DMS153 treated with DMSO at 0.1 percent for 48 hours (cell line): Measurements from ENCODE around the gene NR3C1.

ENCODE experiments used
- DNase-seq: peaks from one replicate; lab custom pipeline; 2025; ENCODE audit not compliant: unreplicated experiment; lab: John Stamatoyannopoulos, UW

Gene NR3C1

DNA sequence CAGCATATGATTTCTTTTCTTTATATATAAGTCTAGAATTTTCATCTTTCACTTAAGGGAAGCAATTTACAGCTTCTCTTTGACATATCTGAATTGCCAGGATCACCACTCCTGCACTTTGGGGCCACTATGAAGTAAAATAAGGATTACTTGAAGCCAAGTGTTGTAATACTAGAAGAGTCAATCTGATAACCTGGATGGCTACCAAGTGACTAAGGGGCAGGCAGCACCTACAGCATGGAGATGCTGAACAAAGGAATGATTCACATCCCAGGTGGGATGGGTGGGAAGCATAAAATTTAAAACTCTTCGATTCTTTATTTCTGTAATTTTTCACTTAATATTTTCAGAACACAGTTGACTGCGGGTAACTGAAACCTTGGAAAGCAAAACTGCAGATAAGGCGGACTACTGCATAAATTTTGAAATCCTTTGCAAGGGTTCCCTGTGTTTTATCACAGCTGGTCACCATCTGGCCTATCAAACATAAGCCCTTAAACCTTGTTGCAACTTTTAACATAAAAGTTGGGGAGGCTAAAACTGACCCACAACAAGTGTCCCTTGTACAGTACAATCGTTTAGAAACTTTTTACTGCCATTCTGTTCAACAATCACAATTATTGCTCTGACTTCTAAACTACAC is 31.2 kb downstream of the NR3C1 start:
- DNase-seq: no peak

DNA sequence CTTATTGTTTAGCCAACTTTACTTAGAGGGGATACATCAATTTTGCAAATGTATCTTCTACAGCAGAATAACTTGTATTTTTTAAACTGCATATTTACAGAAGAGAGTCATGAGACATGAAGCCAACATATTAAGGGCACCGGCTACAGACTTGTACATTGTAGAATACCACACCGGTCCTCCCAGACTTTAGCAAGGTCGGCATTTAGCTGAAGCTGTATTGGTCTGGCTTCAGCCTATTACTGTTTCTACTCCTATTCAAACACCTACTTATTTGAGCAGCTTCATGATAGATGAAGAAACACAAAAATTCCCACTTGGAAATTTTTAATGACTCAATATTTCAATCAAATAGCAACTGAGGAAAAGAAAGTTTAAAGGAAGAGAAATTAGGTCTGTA is 33.0 kb downstream of the NR3C1 start:
- DNase-seq: no peak

DNA sequence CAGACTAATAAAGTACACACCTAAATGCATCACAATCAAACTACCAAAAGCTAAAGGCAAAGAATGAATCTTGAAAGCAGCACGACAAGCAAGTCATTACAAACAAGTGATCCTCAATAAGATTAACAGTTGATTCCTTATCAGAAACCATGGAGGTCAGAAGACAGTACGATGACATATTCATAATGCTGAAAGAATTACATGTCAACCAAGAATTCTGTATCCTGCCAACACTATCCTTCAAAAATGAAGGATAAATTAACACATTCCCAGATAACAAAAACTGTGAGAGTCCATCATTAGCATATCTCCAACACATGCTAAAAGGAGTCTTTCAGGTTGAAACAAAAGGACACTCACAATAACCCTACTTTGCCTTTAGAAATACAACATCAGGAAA is 39.4 kb downstream of the NR3C1 start:
- no peak for DNase-seq

DNA sequence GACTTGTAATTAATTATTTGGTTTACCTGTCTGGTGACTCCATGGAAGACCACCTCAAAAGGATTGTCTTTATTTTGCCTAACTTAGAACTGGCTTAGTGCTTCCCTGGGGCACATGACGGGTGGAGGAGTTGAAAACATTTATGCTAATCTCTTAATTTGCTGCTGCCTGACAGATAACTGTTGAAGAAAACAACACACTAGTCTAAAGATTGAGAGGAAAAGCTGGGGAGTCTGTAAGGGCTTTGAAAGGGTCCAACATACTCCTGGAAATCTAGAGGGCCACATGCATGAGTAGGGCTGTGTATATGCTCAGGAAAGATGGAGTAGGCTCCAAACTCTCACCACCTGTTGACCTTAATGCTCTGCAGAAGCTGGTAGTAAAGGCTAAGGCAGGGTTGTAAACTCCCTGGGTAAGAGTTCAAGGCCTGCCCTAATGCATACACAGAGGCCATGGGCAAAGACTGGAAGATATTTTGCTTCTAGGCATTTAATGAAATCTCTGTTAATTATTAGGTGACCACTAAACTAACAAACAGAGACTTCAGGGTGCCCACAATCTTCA is 40.7 kb downstream of the NR3C1 start:
- DNase-seq: no peak

DNA sequence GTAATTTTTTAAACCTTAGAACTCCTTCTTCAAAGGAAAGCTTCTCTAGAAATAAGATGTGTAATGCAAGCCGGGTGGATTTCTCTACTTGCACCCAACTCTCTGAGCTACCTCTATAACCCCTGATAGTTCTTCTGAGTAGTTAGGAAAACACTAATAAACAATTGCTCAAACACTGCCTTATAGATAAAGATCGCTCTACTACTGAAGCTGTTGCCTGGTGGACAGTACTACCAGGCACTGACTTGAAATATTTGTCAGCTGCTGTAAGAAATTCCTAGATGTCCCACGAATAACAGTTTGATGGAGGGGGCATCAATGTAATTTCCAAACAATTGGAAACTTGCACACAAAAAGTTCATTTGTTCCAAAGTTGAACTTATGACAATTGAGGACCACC is 42.0 kb downstream of the NR3C1 start:
- DNase-seq: no peak

DNA sequence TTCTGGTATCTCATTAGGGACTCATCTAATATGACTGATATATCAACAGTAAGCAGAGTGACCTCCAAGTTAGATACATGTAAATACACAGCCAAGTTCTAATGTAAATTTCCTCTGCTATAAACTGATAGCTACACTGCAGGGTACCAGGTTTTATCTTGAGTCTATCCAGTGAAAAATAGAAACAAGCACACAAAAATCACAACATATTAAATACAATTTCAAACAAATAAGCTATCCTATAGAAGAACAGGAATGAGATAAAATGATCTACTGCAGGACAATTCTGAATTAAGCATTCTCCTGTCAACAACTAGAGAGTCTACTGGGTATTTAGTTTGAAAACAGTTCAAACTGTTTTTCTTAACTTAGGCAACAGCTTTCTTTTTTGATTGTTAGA is 42.7 kb downstream of the NR3C1 start:
- DNase-seq: no peak

DNA sequence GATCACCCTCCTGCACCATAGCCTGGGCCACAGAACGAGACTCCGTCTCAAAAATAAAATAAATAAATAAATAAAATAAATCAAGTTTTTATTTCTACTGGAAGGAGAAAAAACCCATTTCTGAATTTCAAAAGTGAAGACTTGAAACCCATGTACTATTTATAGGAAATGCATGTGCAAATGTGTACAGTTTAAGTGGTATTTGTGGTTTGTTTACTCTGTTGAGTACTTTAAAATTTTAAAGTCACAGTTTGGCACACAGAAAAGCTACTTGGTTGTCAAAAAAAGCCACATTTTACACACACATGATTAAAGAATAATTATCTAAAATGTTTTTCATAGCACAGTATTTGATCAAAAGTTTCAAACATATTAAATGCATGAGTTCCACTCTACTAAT is 43.6 kb downstream of the NR3C1 start:
- DNase-seq: no peak

DNA sequence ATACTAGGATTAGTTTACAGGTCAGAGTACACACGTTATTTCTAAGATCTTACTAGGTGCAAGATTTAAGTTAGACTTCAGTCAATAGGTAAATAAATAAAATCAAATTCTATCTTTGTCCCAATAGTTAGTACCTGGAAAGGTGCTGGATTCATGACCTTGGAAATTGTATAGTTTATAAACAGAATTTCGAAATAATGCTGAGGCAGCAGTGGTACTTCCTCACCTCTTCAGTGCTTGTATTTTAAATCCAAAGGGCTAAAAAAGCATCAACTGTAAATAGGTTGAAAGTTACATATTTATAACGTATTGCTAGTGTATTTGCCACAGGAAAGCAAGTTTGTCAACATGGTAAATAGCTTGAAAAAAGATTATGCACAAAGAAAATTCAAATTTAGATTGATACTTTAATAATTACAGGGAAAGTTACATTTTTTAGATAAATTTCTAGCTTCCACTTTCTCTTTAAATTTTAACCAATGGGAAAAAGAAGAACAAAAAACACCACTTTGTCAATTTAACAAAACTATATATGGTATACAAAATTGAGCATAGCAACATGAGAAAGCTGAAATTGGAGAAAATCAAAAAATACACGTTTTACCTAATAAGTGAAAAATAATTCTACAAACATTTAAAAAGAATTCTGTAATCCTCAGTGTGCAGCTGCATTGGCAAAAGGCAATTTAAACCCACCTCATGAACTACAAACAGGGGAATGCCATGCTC is 46.5 kb downstream of the NR3C1 start:
- no peak for DNase-seq

DNA sequence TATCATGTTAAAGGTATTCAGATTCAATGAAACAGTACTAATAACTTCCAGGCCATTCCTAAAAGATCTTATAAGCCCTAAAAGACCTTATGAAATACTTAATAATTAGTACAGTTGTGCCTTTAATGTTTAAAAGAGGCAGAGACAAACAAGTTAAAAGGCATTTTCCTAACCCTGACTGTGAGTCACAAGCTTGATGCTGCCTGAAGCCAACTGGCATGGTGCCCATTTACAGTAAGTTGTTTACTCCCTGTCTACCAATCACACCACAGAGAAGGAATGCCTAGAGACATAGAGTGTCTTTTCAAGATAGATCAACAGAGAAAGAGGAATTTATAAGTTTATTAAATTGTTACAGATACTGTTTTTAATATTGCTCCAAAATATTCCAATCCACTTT is 47.8 kb downstream of the NR3C1 start:
- peak; percentile 36 for DNase-seq

DNA sequence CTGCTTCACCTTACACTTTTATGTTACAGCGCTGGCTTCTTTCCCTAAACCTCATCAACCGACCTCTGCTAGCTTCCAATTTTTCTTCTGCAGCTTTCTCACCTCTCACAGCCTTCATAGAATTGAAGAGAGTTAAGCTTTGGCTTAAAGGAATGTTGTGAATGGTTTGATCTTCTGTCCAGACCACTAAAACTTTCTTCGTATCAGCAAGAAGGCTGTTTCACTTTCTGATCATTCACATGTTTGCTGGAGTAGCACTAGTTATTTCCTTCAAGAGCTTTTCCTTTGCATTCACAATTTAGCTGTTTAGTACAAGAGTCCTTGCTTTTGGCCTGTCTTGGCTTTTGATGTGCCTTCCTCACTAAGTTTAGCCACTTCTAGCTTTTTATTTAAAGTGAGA is 49.5 kb downstream of the NR3C1 start:
- DNase-seq: no peak

DNA sequence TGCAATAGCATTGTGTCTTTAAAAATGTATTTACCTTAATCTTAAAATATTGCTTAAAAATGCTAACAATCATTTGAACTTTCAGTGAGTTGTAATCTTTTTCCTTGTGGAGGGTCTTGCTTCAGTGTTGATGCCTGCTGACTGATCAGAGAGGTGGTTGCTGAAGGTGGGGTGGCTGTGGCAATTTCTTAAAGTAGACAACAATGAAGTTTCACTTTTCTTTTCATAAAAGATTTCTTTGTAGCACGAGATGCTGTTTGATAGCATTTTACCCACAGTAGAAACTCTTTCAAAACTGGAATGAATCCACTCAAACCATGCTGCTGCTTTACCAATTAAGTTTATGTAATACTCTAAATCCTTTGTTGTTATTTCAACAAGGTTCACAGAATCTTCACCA is 50.8 kb downstream of the NR3C1 start:
- no peak for DNase-seq

DNA sequence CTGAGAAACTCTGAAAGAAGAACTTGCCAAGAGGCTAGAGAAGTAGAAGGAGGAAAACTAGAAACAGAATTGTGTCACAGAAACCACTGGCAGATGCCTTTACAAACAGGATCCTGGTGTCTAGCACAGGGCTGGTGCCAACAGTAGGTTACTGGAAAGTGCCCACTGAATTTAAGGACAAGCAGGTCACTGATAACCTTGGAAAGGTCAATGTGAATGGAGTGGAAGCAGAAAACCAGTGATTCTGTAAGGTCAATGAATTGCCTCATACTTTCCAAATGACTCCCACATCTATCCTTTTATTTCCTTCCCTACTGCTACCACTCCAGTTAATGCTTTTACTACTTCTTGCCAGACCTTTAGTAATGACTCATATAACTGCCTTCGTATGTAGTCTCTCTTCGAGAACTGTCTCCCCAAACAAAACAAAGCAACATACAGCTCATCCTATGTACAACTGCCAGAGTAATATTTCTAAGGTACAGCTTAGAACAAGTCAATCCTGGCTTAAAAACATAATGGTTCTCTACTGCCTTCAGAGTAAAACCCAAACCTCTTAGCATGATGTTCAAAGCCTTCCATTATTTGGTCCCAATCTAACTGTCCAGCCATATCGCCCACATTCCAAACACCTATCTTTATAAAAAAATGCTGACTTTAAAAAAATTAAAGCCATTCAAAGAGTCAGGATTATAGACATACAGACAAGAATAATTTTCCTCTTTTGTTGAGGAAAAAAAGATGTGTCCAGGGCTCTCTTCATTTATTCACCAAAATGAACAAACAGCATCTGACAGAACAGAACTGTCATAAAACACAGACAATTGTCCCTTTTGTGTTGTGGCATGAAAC is 52.5 kb downstream of the NR3C1 start:
- no peak for DNase-seq

DNA sequence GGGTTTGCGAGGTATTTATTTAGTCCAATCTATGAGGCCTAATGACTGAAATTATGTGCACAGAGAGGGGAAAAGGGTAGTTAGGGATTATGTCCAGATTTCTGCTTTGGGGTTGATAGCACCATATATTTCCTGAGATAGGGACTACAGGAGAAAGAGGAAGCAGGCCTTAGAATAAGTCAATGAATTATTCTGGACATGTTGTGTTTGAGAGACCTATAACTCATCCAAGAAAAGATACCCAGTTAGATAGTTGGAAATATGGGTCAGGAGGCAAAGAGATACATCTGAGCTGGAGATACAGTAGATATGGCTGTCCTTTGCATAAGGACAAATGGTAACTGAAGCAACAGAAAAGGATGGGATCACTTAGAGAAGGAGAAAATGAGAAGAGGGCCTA is 53.1 kb downstream of the NR3C1 start:
- DNase-seq: no peak

DNA sequence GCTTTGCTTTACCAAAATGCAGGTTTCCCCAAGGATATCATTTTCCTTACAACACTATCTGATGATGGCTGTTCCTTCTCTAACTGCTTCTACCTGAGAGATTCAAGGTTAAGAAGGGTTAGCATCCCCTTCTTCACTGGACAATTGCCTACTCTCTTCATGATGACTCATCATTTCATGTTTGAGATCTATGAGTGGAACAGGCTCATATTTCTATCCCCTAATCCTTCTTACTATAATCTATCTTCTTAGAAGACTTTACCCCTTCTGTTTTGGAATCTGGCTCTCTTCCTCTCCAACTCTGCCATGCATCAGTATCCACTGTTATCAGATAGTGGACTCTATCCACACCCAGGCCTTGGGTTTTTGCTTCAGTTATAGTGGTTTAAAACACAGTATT is 54.3 kb downstream of the NR3C1 start:
- DNase-seq: no peak

DNA sequence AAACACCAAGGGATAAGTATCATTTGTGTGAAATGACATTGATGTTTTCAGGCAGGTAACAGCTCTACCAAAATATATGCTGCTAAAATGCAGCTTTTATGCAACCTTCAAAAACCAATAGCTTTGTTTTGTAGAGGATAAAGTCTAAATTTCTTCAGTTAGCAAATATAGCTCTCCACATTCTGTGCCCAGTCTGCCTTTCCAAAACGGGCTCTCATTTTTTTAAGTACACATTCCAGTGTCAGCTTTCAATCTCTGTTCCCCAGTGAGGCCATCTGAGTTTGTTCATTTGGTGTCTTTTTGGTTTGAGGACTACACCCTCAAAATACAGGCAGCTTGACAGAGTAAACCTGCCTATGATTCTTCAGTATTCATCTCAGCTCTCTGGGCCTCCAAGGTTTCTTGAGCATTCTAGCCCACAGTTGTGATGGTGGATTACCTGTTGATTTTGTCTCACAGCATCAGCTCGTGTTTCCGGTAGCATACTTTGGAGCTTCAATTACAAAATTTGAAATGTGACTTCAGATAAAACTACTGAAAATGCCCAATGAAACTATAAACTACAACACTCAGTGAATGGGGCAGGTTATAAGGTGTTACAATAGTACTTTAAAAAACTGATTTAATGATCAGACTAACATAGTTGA is 55.7 kb downstream of the NR3C1 start:
- no peak for DNase-seq

DNA sequence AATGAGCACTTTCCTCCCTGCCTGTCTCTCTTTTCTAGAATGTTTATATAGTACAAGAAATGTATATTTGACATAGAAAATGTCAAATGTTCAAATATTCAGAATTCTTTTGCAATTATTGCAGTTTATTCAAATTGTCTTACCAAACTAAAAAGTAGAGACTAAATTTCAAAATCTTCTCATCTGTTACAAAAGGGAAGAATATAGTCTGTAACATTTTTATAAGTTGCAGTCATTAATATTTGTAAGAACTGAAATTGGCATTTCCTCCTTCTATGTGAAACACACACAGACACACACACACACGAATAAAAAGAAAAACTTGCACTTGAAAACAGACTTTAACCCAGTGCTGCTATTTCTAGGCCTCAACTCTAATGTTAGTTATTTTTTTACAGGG is 56.4 kb downstream of the NR3C1 start:
- no peak for DNase-seq

DNA sequence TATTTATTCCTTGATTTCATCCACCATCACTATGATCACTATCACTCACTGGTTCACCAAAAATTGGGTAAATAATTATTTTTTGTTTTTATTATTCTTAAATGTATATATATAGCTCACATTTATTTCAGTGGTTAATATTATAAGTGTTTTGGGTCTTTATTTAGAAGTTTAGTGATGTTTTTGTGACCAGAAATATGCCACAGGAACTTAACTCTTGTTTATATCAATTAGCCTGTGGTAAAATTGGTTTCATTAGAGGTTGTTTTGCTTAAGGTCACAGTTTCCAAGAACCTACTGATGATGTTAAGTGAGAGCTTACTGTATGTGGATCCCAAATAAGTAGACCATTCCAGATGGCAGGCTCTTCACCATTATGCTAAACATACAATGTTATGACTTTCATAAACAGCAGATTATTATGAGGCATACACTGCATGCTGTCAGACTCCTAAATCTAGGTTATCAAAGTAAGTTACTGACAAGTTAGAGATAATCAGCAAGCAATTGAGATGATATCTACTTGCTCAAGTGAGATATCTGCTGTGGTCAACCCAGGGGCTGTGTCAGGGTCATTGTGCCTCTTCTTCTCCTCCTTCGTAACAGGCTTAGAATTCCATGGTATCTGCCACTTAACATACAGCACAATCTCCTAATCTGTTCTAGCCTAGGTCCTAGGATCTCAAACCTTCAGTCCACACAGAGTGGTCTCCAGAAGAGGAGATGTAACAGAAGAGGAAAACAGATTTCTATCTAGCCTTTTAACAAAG is 57.6 kb downstream of the NR3C1 start:
- no peak for DNase-seq

DNA sequence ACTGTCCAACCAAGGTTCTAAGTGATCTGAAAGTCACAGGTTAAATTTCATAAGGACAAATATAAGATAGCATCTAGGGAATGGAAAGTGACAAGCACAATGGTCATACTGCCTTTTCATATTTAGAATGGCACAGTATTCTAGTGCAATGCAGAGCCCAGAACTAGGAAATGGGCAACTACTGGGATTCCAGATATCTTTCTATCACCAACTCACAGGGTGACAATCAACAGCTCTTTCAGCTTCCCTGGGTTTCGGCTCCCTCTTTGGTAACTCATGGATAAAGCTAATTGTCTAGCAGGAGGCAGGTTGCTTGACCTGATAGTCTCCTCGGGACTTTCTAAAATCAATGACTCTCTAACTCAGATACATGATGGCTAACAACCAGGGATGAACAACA is 60.4 kb downstream of the NR3C1 start:
- no peak for DNase-seq

DNA sequence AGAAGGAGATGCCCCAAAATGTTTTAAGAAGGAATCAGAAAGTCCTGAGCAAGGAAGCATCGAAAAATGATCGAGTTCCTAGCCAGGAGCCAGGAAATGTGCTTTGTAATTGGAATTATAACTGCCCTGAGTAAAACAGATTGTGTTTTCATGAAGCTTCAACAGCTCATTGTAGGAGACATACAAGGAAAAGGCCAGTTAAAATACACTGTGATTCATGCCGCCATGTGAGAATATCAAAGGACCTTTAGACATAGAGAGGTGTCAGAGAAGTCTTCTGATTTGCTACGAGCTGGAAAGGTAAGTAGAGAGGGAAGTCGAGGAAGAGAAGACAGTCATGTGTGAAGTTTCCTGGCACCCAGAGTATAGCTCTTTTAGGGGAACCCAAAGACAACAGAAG is 60.9 kb downstream of the NR3C1 start:
- DNase-seq: no peak

DNA sequence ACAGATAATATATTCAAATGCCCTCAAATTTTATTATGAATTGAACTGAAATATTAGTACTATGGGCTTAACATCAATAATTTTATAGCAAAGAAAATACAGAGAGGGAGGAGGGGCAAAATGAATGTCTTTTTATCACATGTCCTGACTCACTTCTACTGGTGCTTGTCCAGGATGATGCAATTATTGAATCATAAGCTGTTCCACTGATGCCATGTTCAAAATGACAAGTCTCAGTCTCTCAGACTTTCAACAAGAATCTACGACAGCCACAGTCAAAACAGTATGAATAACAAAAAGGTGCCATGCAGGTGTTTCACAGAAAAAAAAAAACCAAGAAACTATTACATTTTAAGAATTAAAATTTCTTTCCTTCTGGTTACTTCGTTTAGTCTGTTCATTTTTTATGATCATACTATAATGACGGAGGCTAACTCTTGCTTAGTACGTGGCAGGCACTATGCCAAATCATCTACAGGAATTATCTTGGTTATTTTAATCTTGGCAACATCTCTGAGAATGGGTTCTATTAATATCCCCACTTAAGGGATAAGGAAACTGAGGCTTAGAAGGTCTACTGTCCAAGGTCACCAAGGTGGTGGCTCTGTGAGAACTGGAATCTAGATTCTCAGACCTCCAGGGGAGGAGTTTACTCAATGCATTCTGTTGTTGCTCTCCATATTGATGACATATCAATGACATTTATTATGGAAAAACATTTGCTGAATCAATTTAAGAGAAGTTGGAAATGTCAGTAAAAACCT is 61.5 kb downstream of the NR3C1 start:
- DNase-seq: no peak
